Measurements from ENCODE around the gene SYNGR2. TPM values are rescaled to one million over a fixed set of nuclear protein-coding genes. Genes with fewer than 3 reads are reported as not detected.

Gene SYNGR2
- total and polyA plus RNA-seq, 2 donors (not counting 1 experiment from before 2014, with no cell fraction given): 390 to 442 TPM

DNA sequence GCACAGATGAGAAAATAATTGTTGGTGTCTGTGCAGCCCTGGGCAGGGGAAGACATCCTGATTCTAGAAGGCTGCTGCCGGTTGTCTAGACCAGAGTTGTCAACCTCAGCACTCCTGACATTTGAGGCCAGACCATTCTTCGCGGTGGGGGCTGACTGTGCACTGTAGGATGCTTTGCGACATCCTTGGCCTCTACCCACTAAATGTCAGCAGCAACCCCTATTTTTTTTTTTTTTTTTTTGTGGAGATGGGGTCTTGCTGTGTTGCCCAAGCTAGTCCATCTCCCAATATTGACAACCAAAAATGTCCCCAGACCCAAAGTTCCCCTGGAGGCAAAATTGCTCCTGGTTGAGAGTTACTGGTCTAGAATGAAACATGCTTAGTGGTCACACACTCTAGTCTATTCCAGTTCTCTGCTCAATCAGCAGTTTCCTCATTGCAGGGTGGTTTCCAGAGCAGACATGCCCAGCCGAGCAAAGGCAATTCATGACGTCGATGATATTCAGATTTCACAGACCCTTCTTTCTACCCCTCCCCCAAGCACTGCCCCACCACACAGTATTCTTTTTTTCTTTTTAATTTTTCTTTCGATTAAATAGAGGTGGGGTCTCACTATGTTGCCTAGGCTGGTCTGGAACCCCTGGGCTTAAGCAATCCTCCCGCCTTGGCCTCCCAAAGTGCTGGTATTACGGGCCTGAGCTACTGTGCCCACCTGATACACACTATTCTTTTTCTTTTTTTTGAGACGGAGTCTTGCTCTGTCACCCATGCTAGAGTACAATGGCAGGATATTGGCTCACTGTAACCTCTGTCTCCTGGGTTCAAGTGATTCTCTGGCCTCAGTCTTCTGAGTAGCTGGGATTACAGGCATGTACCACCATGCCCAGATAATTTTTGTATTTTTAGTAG is 13.2 kb upstream of the SYNGR2 start:
- peak; percentile 92 for DNase-seq
- Histone ChIP-seq H2AFZ (ENCODE audit: insufficient read depth, low read depth, low read length, poor library complexity, severe bottlenecking) (no peak overlapping the region), H3K4me3 (ENCODE audit: control extremely low read depth in 1 of 5, extremely low read depth in 1 of 5, insufficient read depth in 1 of 5, low read depth in 2 of 5, low read length in 4 of 5) (peak overlapping the region in 2 of 5 experiments; percentile 1 to 11), H3K79me2 (ENCODE audit: control insufficient read depth, insufficient read depth, low read length) (no peaks in the 10 kb centered on the region), H3K9me3 (ENCODE audit: control extremely low read depth in 1 of 3, control insufficient read depth in 2 of 3, insufficient read depth in 1 of 3, low read length in 2 of 3) (peaks cover 0 to 28% (median 7%) of the 10 kb centered on the region in 3 donors), H3K4me1 (ENCODE audit: control insufficient read depth in 2 of 2, insufficient read depth in 2 of 2, low read length in 2 of 2) (peaks cover 58 to 87% of the 10 kb centered on the region in 2 donors), H3K4me2 (replicated peaks; ENCODE audit: low read depth, low read length, poor library complexity, severe bottlenecking) (peak overlapping the region; percentile 70), H3K27me3 (replicated peaks in 1 of 4; ENCODE audit: control extremely low read depth in 1 of 4, control insufficient read depth in 3 of 4, insufficient read depth in 4 of 4, low read length in 3 of 4) (no peaks in the 10 kb centered on the region), H4K20me1 (ENCODE audit: control insufficient read depth, insufficient read depth, low read length, poor library complexity, severe bottlenecking) (no peaks in the 10 kb centered on the region), H3K36me3 (replicated peaks in 1 of 2; ENCODE audit: control extremely low read depth in 1 of 2, control insufficient read depth in 1 of 2, extremely low read depth in 1 of 2, insufficient read depth in 2 of 2, low read length in 1 of 2) (no peaks in the 10 kb centered on the region), H3K27ac (ENCODE audit: low read length in 2 of 2) (peak overlapping the region; percentile 92 to 98), H3K9ac (ENCODE audit: low read length) (no peak overlapping the region)
- ATAC-seq (ENCODE audit: low read depth): peak; percentile 81
- ChIA-PET CTCF (interaction anchor here (1.0 to 2.8 kb wide), 2 partner anchors 21 kb away, joined by 3 to 10 read pairs; no protein-coding TSS in a partner anchor), POLR2A (interaction anchor here (0.6 to 3.6 kb wide), 14 partner anchors 8 to 48 kb away, joined by 3 to 23 read pairs (median 4); partner anchors contain the start of genes SYNGR2 and TMC8)
- 0% methylated on average over 3 of the region's 11 CpGs for WGBS (ENCODE audit: insufficient coverage)
- no peaks in the 10 kb centered on the region for H3K27me3 Mint-ChIP-seq
- intact Hi-C loops (cut with micrococcal nuclease): loop anchor here (1.0 kb wide), 5 partner anchors 8 to 23 kb away; partner anchors contain the start of gene SYNGR2
- peaks cover 2% of the 10 kb centered on the region for H3K9me3 Mint-ChIP-seq (ENCODE audit: insufficient read depth)
- H3K4me1 Mint-ChIP-seq: peaks cover 65% of the 10 kb centered on the region
- peak overlapping the region; percentile 69 for H3K4me3 Mint-ChIP-seq
- TF ChIP-seq, protein P1, sequence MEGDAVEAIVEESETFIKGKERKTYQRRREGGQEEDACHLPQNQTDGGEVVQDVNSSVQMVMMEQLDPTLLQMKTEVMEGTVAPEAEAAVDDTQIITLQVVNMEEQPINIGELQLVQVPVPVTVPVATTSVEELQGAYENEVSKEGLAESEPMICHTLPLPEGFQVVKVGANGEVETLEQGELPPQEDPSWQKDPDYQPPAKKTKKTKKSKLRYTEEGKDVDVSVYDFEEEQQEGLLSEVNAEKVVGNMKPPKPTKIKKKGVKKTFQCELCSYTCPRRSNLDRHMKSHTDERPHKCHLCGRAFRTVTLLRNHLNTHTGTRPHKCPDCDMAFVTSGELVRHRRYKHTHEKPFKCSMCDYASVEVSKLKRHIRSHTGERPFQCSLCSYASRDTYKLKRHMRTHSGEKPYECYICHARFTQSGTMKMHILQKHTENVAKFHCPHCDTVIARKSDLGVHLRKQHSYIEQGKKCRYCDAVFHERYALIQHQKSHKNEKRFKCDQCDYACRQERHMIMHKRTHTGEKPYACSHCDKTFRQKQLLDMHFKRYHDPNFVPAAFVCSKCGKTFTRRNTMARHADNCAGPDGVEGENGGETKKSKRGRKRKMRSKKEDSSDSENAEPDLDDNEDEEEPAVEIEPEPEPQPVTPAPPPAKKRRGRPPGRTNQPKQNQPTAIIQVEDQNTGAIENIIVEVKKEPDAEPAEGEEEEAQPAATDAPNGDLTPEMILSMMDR (IDR thresholded peaks at IDR 0.05): no peak
- TF ChIP-seq EZH2 (IDR thresholded peaks at IDR 0.05; ENCODE audit: borderline replicate concordance, insufficient read depth, low read depth, low read length, poor library complexity, severe bottlenecking): no peak
- H3K27ac Mint-ChIP-seq: peak overlapping the region; percentile 97

Data from B cell (primary cell).